OCI-LY3 (cell line): ENCODE data around the gene GPHN.

Experiments used
- EZH2phosphoT487 ChIP-seq: fragments of 200-600 bp; shearing (Covaris generic); IDR thresholded peaks from 2 replicates; pipeline ENCODE4 v1.6.1; 2018; ENCODE audit warnings: antibody characterized with exemption, mixed run types, low read depth
- TF ChIP-seq, protein P1 (sequence below): fragments of 200-600, 300-600 bp; sonication (generic); IDR thresholded peaks from 2 replicates; pipeline ENCODE4 v1.5.1; 2014; ENCODE audit warnings: antibody characterized with exemption, low read length, low read depth

DNA sequence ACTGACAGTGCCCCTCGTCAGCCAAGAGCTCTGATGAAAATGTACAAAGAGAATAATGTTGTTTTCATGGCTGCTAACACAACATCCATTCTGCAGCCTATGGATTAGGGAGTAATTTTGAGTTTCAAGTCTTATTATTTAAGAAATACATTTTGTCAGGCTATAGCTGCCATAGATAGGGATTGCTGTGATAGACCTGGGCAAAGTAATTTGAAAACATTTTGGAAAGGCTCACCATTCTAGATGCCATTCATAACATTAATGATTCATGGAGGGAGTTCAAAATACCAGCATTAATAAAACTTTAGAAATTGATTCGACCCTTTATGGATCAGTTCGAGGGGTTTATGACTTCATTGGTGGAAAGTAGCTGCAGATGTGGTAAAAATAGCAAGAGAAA is 149.8 kb downstream of the GPHN start:
- TF ChIP-seq, protein P1, sequence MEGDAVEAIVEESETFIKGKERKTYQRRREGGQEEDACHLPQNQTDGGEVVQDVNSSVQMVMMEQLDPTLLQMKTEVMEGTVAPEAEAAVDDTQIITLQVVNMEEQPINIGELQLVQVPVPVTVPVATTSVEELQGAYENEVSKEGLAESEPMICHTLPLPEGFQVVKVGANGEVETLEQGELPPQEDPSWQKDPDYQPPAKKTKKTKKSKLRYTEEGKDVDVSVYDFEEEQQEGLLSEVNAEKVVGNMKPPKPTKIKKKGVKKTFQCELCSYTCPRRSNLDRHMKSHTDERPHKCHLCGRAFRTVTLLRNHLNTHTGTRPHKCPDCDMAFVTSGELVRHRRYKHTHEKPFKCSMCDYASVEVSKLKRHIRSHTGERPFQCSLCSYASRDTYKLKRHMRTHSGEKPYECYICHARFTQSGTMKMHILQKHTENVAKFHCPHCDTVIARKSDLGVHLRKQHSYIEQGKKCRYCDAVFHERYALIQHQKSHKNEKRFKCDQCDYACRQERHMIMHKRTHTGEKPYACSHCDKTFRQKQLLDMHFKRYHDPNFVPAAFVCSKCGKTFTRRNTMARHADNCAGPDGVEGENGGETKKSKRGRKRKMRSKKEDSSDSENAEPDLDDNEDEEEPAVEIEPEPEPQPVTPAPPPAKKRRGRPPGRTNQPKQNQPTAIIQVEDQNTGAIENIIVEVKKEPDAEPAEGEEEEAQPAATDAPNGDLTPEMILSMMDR, result no peak
- TF ChIP-seq EZH2phosphoT487, result no peak
